ENCODE measurements around the gene CCDC74B.
"Not testable (repeated sequence)": the region's sequence is repeated elsewhere in the genome, so short reads cannot be mapped to it uniquely, and the experiment has no call there.

- TF ChIP-seq CTCF, POLR2AphosphoS5, POLR2A (IDR thresholded peaks at IDR 0.05): not testable (repeated sequence)
These were observed 9.0 kb upstream of the CCDC74B start for GRCh38 chr2:130153721-130154422.
